B cell (primary cell): ENCODE measurements around the gene MAP2K5. TPM values are rescaled to one million over a fixed set of nuclear protein-coding genes. Genes with fewer than 3 reads are reported as not detected.

Experiments
- ATAC-seq: fragments of 200-7000 bp; cut with Tn5 transposase; one replicate; pipeline ENCODE4 v1.10.0; 2021; ENCODE audit warnings: low read depth, mild to moderate bottlenecking, moderate number of reproducible peaks, moderate library complexity
- CTCF ChIA-PET: fragments of 350-600 bp; sonication (Branson Sonifier 250); formaldehyde crosslinking; loops from one replicate; lab custom pipeline; 2021; ENCODE audit warnings: antibody characterized with exemption, inconsistent platforms; lab: Charles Lee
- POLR2A ChIA-PET: fragments of 350-600 bp; sonication (Branson Sonifier 250); formaldehyde crosslinking; loops from one replicate; lab custom pipeline; 2021; ENCODE audit warnings: antibody characterized with exemption; lab: Charles Lee
- DNase-seq: peaks from one replicate; pipeline ENCODE4 v3.0.0; 2013
- H2AFZ ChIP-seq: 2 replicates; pipeline ENCODE4 v1.6.1; 2012; ENCODE audit warnings: mild to moderate bottlenecking, low read depth, low read length; ENCODE audit not compliant: insufficient read depth, poor library complexity, severe bottlenecking
- H3K27ac ChIP-seq, 2 donors: 1 replicate in 1 of 2; 2 replicates in 1 of 2; pipeline ENCODE4 v1.5.1; 2012 to 2013; ENCODE audit warnings: low read length in 2 of 2, mild to moderate bottlenecking in 2 of 2, moderate library complexity in 1 of 2
- H3K27me3 ChIP-seq, 4 experiments: fragments of 200-600 bp in 1 of 4; sonication (generic) in 1 of 4; replicated peaks in 1 of 4; 1 replicate in 2 of 4; 2 replicates in 2 of 4; pipeline versions ENCODE4 v1.6.1 to v1.7.0; 2013 to 2016; ENCODE audit warnings: low read length in 3 of 4, mild to moderate bottlenecking in 2 of 4, mixed read lengths in 1 of 4, moderate library complexity in 1 of 4; ENCODE audit not compliant: insufficient read depth in 4 of 4, control insufficient read depth in 3 of 4; ENCODE audit errors: control extremely low read depth in 1 of 4
- H3K36me3 ChIP-seq, 2 experiments: replicated peaks in 1 of 2; 1 replicate in 1 of 2; 2 replicates in 1 of 2; pipeline versions ENCODE4 v1.6.1 to v1.7.1; 2013; ENCODE audit warnings: low read length in 1 of 2; ENCODE audit not compliant: insufficient read depth in 2 of 2, control insufficient read depth in 1 of 2; ENCODE audit errors: control extremely low read depth in 1 of 2, extremely low read depth in 1 of 2
- H3K4me1 ChIP-seq, 2 donors: fragments of 200-600 bp in 1 of 2; sonication (generic) in 1 of 2; 1 replicate in 1 of 2; 2 replicates in 1 of 2; pipeline versions ENCODE4 v1.5.1 to v1.6.1; 2013 to 2017; ENCODE audit warnings: low read length in 2 of 2; ENCODE audit not compliant: control insufficient read depth in 2 of 2, insufficient read depth in 2 of 2
- H3K4me2 ChIP-seq: replicated peaks from 2 replicates; pipeline ENCODE3; 2012; ENCODE audit warnings: mild to moderate bottlenecking, low read depth, low read length; ENCODE audit not compliant: poor library complexity, severe bottlenecking
- H3K4me3 ChIP-seq, 5 experiments: fragments of 200-600 bp in 1 of 5; sonication (generic) in 1 of 5; 1 replicate in 3 of 5; 2 replicates in 2 of 5; pipeline versions ENCODE4 v1.5.1 to v1.7.0; 2011 to 2016; ENCODE audit warnings: low read length in 4 of 5, mild to moderate bottlenecking in 4 of 5, low read depth in 2 of 5, control low read depth in 1 of 5, moderate library complexity in 1 of 5; ENCODE audit not compliant: insufficient read depth in 1 of 5; ENCODE audit errors: control extremely low read depth in 1 of 5, extremely low read depth in 1 of 5
- H3K79me2 ChIP-seq: fragments of 200-600 bp; sonication (generic); one replicate; pipeline ENCODE4 v1.6.0; 2016; ENCODE audit warnings: low read length; ENCODE audit not compliant: control insufficient read depth, insufficient read depth
- H3K9ac ChIP-seq: fragments of 200-600 bp; sonication (generic); 2 replicates; pipeline ENCODE4 v1.6.1; 2017; ENCODE audit warnings: mild to moderate bottlenecking, low read length, moderate library complexity
- H3K9me3 ChIP-seq, 3 donors: one replicate each; pipeline versions ENCODE4 v1.6.1 to v1.7.1; 2013; ENCODE audit warnings: low read length in 2 of 3; ENCODE audit not compliant: control insufficient read depth in 2 of 3, insufficient read depth in 1 of 3; ENCODE audit errors: control extremely low read depth in 1 of 3
- H4K20me1 ChIP-seq: 2 replicates; pipeline ENCODE4 v1.6.0; 2012; ENCODE audit warnings: mild to moderate bottlenecking, low read length; ENCODE audit not compliant: insufficient read depth, control insufficient read depth, poor library complexity, severe bottlenecking
- H3K27ac Mint-ChIP-seq: one replicate; pipeline ENCODE4 v1.8.0; 2021; ENCODE audit warnings: mixed read lengths
- H3K27me3 Mint-ChIP-seq: one replicate; pipeline ENCODE4 v1.8.0; 2021; ENCODE audit warnings: mixed read lengths
- H3K4me1 Mint-ChIP-seq: one replicate; pipeline ENCODE4 v1.8.0; 2021; ENCODE audit warnings: mixed read lengths
- H3K4me3 Mint-ChIP-seq: one replicate; pipeline ENCODE4 v1.8.0; 2021; ENCODE audit warnings: mixed read lengths
- H3K9me3 Mint-ChIP-seq: one replicate; pipeline ENCODE4 v1.8.0; 2022; ENCODE audit warnings: mixed read lengths; ENCODE audit not compliant: insufficient read depth
- CTCF ChIP-seq: fragments of 200-600 bp; IDR thresholded peaks from one replicate; pipeline ENCODE4 v1.8.0; 2022; ENCODE audit warnings: antibody characterized with exemption, mild to moderate bottlenecking
- EZH2 ChIP-seq: IDR thresholded peaks from 2 replicates; pipeline ENCODE4 v1.6.1; 2012; ENCODE audit warnings: borderline replicate concordance, low read depth, mild to moderate bottlenecking, moderate library complexity, low read length; ENCODE audit not compliant: insufficient read depth, poor library complexity, severe bottlenecking
- WGBS: methylation state at CpG from one replicate; pipeline ENCODE4 v1.1.5; 2013; ENCODE audit warnings: missing lambda C conversion rate; ENCODE audit not compliant: insufficient coverage; 5-methylcytosine and 5-hydroxymethylcytosine counted together
- intact Hi-C: fragments of 100-400 bp; cut with micrococcal nuclease; formaldehyde crosslinking; loops from one replicate; pipeline ENCODE4 v1.10.0; 2022
- polyA plus RNA-seq: library from polyadenylated mRNA; depleted of rRNA; stranded (reverse); fragments of >200 nt; gene quantifications from 2 replicates; pipeline ENCODE4 v1.2.3, GENCODE V29; 2012
- total RNA-seq, 2 donors: library from RNA; stranded (reverse); fragments of 120-200 nt in 1 of 2; gene quantifications; 1 replicate in 1 of 2; 2 replicates in 1 of 2; pipeline versions ENCODE4 v1.2.3 to v1.2.4, GENCODE V29; 2013 to 2022

MAP2K5 gene
- total and polyA plus RNA-seq, 2 donors (not counting 1 experiment from before 2014, with no cell fraction given): 11.1 to 40.0 TPM

DNA sequence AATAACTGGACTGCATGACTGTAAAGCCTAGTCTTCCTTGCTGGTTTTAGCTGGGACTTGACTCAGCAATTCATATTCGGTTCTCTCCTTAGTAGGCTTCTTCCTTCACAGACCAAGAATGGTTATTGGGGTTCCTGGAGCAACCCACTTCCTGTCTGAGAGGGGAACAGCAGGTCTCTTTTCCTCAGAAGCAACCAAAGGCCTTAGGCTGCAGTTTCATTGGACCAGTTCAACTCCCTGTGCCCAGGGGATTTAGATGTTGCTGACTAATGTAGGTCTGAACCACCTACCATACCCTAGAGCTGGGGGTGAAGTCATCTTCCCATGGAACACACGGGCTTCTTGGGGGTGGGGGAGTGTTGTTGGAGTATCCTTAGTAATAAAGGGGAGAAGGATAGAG is 198.8 kb downstream of the MAP2K5 start:
- Histone ChIP-seq H3K4me2 (no peak overlapping the region), H3K4me1 (peaks cover 0 to under 1% of the 10 kb centered on the region in 2 donors), H3K9me3 (no peaks in the 10 kb centered on the region), H3K9ac (no peak overlapping the region), H3K36me3 (no peaks in the 10 kb centered on the region), H3K27me3 (no peaks in the 10 kb centered on the region), H3K4me3 (no peak overlapping the region), H4K20me1 (no peaks in the 10 kb centered on the region), H2AFZ (no peak overlapping the region), H3K79me2 (no peaks in the 10 kb centered on the region), H3K27ac (no peak overlapping the region)
- H3K4me3 Mint-ChIP-seq: no peak overlapping the region
- WGBS: 17% methylated on average over 1 of the region's 2 CpGs
- peaks cover 7% of the 10 kb centered on the region for H3K4me1 Mint-ChIP-seq
- intact Hi-C loops: no loop called here
- ChIA-PET POLR2A (no interaction called here), CTCF (interaction anchor here (0.6 kb wide), 1 partner anchor 738 kb away, joined by 4 read pairs; no protein-coding TSS in a partner anchor)
- no peaks in the 10 kb centered on the region for H3K9me3 Mint-ChIP-seq
- no peak overlapping the region for H3K27ac Mint-ChIP-seq
- ATAC-seq: no peak
- H3K27me3 Mint-ChIP-seq: no peaks in the 10 kb centered on the region
- no peak for DNase-seq
- no peak for TF ChIP-seq EZH2
- TF ChIP-seq CTCF: no peak

DNA sequence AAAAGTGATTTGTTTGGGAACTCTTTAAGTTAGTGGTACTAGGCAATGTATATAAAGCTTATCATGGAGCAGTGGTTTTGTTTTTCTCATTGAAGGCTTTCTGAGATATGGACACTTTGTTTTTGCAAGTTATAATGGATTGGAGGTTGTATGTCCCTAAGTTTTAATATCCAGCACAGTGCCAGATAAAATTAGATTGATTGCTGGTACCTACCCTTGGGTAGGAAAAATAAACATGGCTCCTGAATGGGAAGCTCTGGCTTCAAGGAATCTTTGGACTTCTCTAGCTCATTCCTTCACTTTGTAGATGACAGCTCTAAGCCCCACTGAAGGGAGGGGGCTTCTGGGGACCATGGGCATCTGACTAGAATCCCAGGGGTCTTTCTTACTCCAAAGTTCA is 201.1 kb downstream of the MAP2K5 start:
- POLR2A ChIA-PET: no interaction called here
- CTCF ChIA-PET: no interaction called here
- no peak for ATAC-seq
- no peaks in the 10 kb centered on the region for H3K9me3 ChIP-seq
- H3K9ac ChIP-seq: no peak overlapping the region
- H3K4me1 ChIP-seq: peaks cover 0 to 2% of the 10 kb centered on the region in 2 donors
- no peak overlapping the region for H3K27ac ChIP-seq
- H3K79me2 ChIP-seq: no peaks in the 10 kb centered on the region
- TF ChIP-seq EZH2 (no peak), CTCF (no peak)
- no peak for DNase-seq
- no peak overlapping the region for H3K4me3 ChIP-seq
- H3K27me3 ChIP-seq: no peaks in the 10 kb centered on the region
- no peak overlapping the region for H3K4me3 Mint-ChIP-seq
- H3K9me3 Mint-ChIP-seq: no peaks in the 10 kb centered on the region
- no peak overlapping the region for H3K27ac Mint-ChIP-seq
- no peaks in the 10 kb centered on the region for H4K20me1 ChIP-seq
- peaks cover 7% of the 10 kb centered on the region for H3K4me1 Mint-ChIP-seq
- intact Hi-C loops: no loop called here
- H3K4me2 ChIP-seq: no peak overlapping the region
- no peaks in the 10 kb centered on the region for H3K36me3 ChIP-seq
- H2AFZ ChIP-seq: no peak overlapping the region
- no peaks in the 10 kb centered on the region for H3K27me3 Mint-ChIP-seq
